Gastrocnemius medialis (tissue), 4 donors: Measurements from ENCODE around the gene EDN1. TPM values are rescaled to one million over a fixed set of nuclear protein-coding genes. Genes with fewer than 3 reads are reported as not detected.

Experiments used
- ATAC-seq, 2 donors: fragments of 150-250 bp; one replicate each; pipeline ENCODE4 v1.9.1; 2016
- DNase-seq, 2 donors: peaks; one replicate each; pipeline ENCODE4 v3.0.0-alpha.2; 2019
- H3K27ac ChIP-seq, 4 donors: fragments of 200-600 bp; sonication (generic); 1 replicate in 1 of 4; 2 replicates in 3 of 4; pipeline ENCODE4 v1.5.1; 2016 to 2018; ENCODE audit warnings: mild to moderate bottlenecking in 2 of 4, moderate library complexity in 1 of 4
- H3K27me3 ChIP-seq, 3 donors: fragments of 200-600 bp; sonication (generic) in 2 of 3; 1 replicate in 1 of 3; 2 replicates in 2 of 3; pipeline versions ENCODE4 v1.5.1 to v1.6.0; 2016 to 2019; ENCODE audit warnings: mild to moderate bottlenecking in 1 of 3, moderate library complexity in 1 of 3
- H3K36me3 ChIP-seq, 2 donors: fragments of 200-600 bp; sonication (generic) in 1 of 2; one replicate each; pipeline ENCODE4 v1.5.1; 2017 to 2018
- H3K4me1 ChIP-seq, 2 donors: fragments of 200-600 bp; sonication (generic) in 1 of 2; one replicate each; pipeline ENCODE4 v1.5.1; 2016 to 2017; ENCODE audit warnings: mild to moderate bottlenecking in 2 of 2
- H3K4me3 ChIP-seq, 4 donors: fragments of 200-600 bp; sonication (generic) in 3 of 4; 1 replicate in 1 of 4; 2 replicates in 3 of 4; pipeline ENCODE4 v1.5.1; 2016 to 2019; ENCODE audit warnings: mild to moderate bottlenecking in 2 of 4
- H3K9me3 ChIP-seq, 3 donors: fragments of 200-600 bp; sonication (generic) in 2 of 3; 1 replicate in 1 of 3; 2 replicates in 2 of 3; pipeline ENCODE4 v1.5.1; 2016 to 2019
- CTCF ChIP-seq, 5 experiments: fragments of 450-650 bp in 3 of 5; fragments of 200-600 bp in 2 of 5; sonication (generic) in 2 of 5; IDR thresholded peaks in 4 of 5; conservative IDR thresholded peaks in 1 of 5; 1 replicate in 4 of 5; 2 replicates in 1 of 5; pipeline ENCODE4 v1.5.1; 2016 to 2019; ENCODE audit warnings: antibody characterized with exemption in 5 of 5, mild to moderate bottlenecking in 3 of 5, moderate library complexity in 3 of 5
- POLR2A ChIP-seq, 2 donors: fragments of 450-650 bp; IDR thresholded peaks; one replicate each; pipeline ENCODE4 v1.6.1; 2017; ENCODE audit warnings: antibody characterized with exemption in 2 of 2, mild to moderate bottlenecking in 2 of 2, moderate library complexity in 2 of 2
- in situ Hi-C, 4 donors: fragments of 200-750 bp; cut with MboI; loops; one replicate each; pipeline versions ENCODE4 v1.15.0 to v1.8.0; 2017; ENCODE audit warnings: low sequenced_read_pairs in 4 of 4
- intact Hi-C: fragments of 100-400 bp; cut with DNase I; formaldehyde crosslinking; loops from one replicate; pipeline ENCODE4 v1.15.1; 2023; ENCODE audit warnings: low total_unique reads
- total RNA-seq, 4 donors: library from RNA; depleted of rRNA; stranded (reverse); fragments of >200 nt; gene quantifications; one replicate each; pipeline versions ENCODE4 v1.1.0 to v1.2.3, GENCODE V29; 2016

The EDN1 gene
- total RNA-seq, 4 donors from 2014 or later: 7.4 to 12.0 (median 9.3) TPM

- Histone ChIP-seq H3K4me3 (no peak overlapping the region), H3K36me3 (no peaks in the 10 kb centered on the region), H3K9me3 (no peaks in the 10 kb centered on the region), H3K27me3 (no peaks in the 10 kb centered on the region), H3K4me1 (no peaks in the 10 kb centered on the region), H3K27ac (no peak overlapping the region)
- intact Hi-C loops: no loop called here
- TF ChIP-seq POLR2A (IDR thresholded peaks at IDR 0.05) (no peak), CTCF (IDR thresholded peaks at IDR 0.05 in 4 of 5, conservative IDR thresholded peaks at IDR 0.05 in 1 of 5) (no peak)
- ATAC-seq (no peak), DNase-seq (no peak)
- in situ Hi-C loops: no loop called here
Measured at GRCh38 chr6:12254210-12254609, 36.0 kb upstream of the EDN1 start.

GRCh38 chr6:12258191-12258590 lies 32.0 kb upstream of the EDN1 start:
- TF ChIP-seq POLR2A (IDR thresholded peaks at IDR 0.05) (no peak), CTCF (IDR thresholded peaks at IDR 0.05 in 4 of 5, conservative IDR thresholded peaks at IDR 0.05 in 1 of 5) (no peak)
- Histone ChIP-seq H3K27me3 (no peaks in the 10 kb centered on the region), H3K4me1 (no peaks in the 10 kb centered on the region), H3K27ac (no peak overlapping the region), H3K4me3 (no peak overlapping the region), H3K9me3 (no peaks in the 10 kb centered on the region), H3K36me3 (no peaks in the 10 kb centered on the region)
- in situ Hi-C loops (no loop called here), intact Hi-C loops (no loop called here)
- ATAC-seq: no peak
- no peak for DNase-seq

- ATAC-seq (no peak), DNase-seq (no peak)
- Histone ChIP-seq H3K36me3 (no peaks in the 10 kb centered on the region), H3K27me3 (no peaks in the 10 kb centered on the region), H3K27ac (no peak overlapping the region), H3K9me3 (no peaks in the 10 kb centered on the region), H3K4me1 (no peaks in the 10 kb centered on the region), H3K4me3 (no peak overlapping the region)
- intact Hi-C loops (no loop called here), in situ Hi-C loops (no loop called here)
- TF ChIP-seq CTCF (IDR thresholded peaks at IDR 0.05 in 4 of 5, conservative IDR thresholded peaks at IDR 0.05 in 1 of 5) (no peak), POLR2A (IDR thresholded peaks at IDR 0.05) (no peak)
Measured at GRCh38 chr6:12258591-12259075, 31.5 kb upstream of the EDN1 start.

DNA sequence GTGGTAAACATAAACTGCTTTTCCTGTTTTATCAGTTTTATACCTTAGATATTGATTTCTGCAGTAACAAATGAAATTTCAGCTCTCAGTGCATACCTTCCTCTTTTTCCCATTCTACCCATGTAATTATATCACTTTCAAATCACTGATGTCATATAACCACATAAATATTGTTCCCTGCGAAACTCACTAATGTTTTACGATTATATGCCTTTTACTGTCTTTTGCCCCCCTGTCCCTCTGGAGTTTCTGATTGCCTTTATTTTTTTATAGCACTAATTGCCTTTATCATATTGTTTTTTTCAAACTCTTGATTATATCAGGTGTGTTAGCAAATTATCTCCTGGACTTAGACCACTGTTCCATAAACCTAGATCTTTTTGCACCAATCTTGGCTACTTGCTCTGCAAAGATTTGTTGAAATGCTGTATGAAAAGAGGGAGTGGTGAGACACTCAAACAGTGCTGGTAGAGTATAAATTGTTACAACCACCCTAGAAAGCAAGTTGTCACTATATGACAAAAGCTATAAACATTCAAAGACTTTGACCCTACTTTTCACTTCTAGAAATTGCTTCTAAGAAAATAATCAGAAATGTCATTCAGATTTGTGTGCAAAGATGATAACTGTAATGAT lies 29.6 kb upstream of the EDN1 start:
- H3K27me3 ChIP-seq: no peaks in the 10 kb centered on the region
- ATAC-seq (no peak), DNase-seq (no peak)
- no peaks in the 10 kb centered on the region for H3K36me3 ChIP-seq
- no peak overlapping the region for H3K27ac ChIP-seq
- H3K9me3 ChIP-seq: no peaks in the 10 kb centered on the region
- no peaks in the 10 kb centered on the region for H3K4me1 ChIP-seq
- intact Hi-C loops (no loop called here), in situ Hi-C loops (no loop called here)
- TF ChIP-seq POLR2A (IDR thresholded peaks at IDR 0.05) (no peak), CTCF (IDR thresholded peaks at IDR 0.05 in 4 of 5, conservative IDR thresholded peaks at IDR 0.05 in 1 of 5) (no peak)
- H3K4me3 ChIP-seq: no peak overlapping the region

- H3K4me1 ChIP-seq: no peaks in the 10 kb centered on the region
- DNase-seq: no peak
- no peak overlapping the region for H3K27ac ChIP-seq
- no peak for ATAC-seq
- intact Hi-C loops (no loop called here), in situ Hi-C loops (no loop called here)
- TF ChIP-seq POLR2A (IDR thresholded peaks at IDR 0.05): no peak
- TF ChIP-seq CTCF (IDR thresholded peaks at IDR 0.05 in 4 of 5, conservative IDR thresholded peaks at IDR 0.05 in 1 of 5): no peak
- no peaks in the 10 kb centered on the region for H3K27me3 ChIP-seq
- H3K4me3 ChIP-seq: no peak overlapping the region
- H3K36me3 ChIP-seq: no peaks in the 10 kb centered on the region
- H3K9me3 ChIP-seq: no peaks in the 10 kb centered on the region
Measured at GRCh38 chr6:12261502-12261901, 28.7 kb upstream of the EDN1 start.
